ENCODE measurements around the gene DOCK9.

Gene DOCK9

DNA sequence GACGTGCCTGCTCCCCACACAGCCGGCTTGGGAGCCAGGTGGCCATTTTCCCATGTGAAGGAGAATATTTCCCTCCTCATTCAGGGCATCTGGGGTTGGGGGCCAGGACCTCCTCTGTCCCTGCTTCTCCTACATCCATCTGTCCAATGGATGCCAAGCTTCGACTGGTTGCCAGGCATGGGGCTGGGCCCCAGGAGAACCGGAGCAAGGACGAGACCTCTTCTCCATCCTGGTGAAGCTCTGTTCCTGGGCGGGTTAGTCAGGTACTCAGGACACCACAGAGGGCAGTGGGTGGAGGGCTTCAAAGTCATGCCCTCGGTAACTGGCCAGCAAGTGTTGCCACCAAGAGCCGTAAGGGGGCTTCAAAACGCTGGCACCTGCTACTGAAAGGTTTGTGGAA, 203.1 kb downstream of the DOCK9 start:
- Histone ChIP-seq H3K4me1 (ENCODE audit: control insufficient read depth, insufficient read depth, low read depth, low read length) (peaks cover 22% of the 10 kb centered on the region), H2BK5ac (ENCODE audit: low read depth, low read length, poor library complexity, severe bottlenecking) (no peak overlapping the region), H2BK15ac (ENCODE audit: low read depth, poor library complexity, severe bottlenecking) (no peak overlapping the region), H2AK5ac (ENCODE audit: low read length, severe bottlenecking) (peak overlapping the region; percentile 20), H3K18ac (ENCODE audit: low read depth in 1 of 2, low read length in 2 of 2) (no peak overlapping the region), H2BK12ac (ENCODE audit: low read length in 2 of 2) (no peak overlapping the region), H3K9me3 (ENCODE audit: control insufficient read depth, low read length) (no peaks in the 10 kb centered on the region), H3K23ac (ENCODE audit: low read length in 2 of 2) (no peak overlapping the region), H4K8ac (ENCODE audit: low read length) (no peak overlapping the region), H2BK120ac (ENCODE audit: low read depth, low read length) (no peak overlapping the region), H3K27me3 (ENCODE audit: control insufficient read depth in 1 of 2, insufficient read depth in 1 of 2, low read length in 2 of 2) (peaks cover 0 to 20% of the 10 kb centered on the region in 2 experiments), H3K4me3 (ENCODE audit: insufficient read depth in 1 of 2, low read depth in 1 of 2, low read length in 2 of 2) (no peak overlapping the region), H3K9ac (ENCODE audit: low read length) (no peak overlapping the region), H3K4me2 (ENCODE audit: low read length, poor library complexity, severe bottlenecking) (no peak overlapping the region), H2AFZ (ENCODE audit: low read depth, low read length) (no peak overlapping the region), H3K4ac (ENCODE audit: low read depth in 1 of 2, low read length in 2 of 2) (no peak overlapping the region), H4K91ac (ENCODE audit: low read length) (no peak overlapping the region), H3K79me1 (replicated peaks; ENCODE audit: low read length, poor library complexity, severe bottlenecking) (no peaks in the 10 kb centered on the region), H3K36me3 (ENCODE audit: control insufficient read depth in 1 of 2, insufficient read depth in 2 of 2, low read depth in 1 of 2, low read length in 2 of 2) (peaks cover 0 to 3% of the 10 kb centered on the region in 2 experiments), H3K27ac (ENCODE audit: low read length, poor library complexity, severe bottlenecking) (no peak overlapping the region), H3K14ac (ENCODE audit: low read length in 2 of 2) (no peak overlapping the region)
- 97% methylated on average over 8 of the region's 9 CpGs for WGBS
- no peak for DNase-seq

DNA sequence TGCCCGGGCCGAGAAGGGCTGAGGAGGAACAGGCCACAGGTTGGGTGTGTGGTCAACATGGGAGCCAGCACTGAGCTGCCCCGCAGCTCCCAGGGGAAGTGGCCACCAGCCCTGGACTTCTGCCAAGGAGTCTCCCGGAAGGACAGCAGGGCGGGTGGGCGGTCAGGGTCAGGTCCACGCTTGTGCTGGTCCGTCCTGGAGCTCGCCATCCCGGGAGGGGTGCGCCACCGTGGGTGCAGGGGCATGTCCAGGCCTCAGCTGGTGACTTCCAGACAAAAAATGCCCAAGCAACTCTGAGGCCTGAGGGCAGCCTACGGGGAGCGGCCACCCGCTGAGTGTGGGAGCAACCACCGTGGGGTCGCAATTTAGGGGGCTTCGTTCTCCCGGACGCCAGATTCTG, 203.9 kb downstream of the DOCK9 start:
- no peak overlapping the region for H3K14ac ChIP-seq (ENCODE audit: low read length in 2 of 2)
- H3K4ac ChIP-seq (ENCODE audit: low read depth in 1 of 2, low read length in 2 of 2) = no peak overlapping the region
- H3K23ac ChIP-seq (ENCODE audit: low read length in 2 of 2) = no peak overlapping the region
- no peak overlapping the region for H4K8ac ChIP-seq (ENCODE audit: low read length)
- H3K79me1 ChIP-seq (replicated peaks; ENCODE audit: low read length, poor library complexity, severe bottlenecking) = no peaks in the 10 kb centered on the region
- H3K4me1 ChIP-seq (ENCODE audit: control insufficient read depth, insufficient read depth, low read depth, low read length) = peaks cover 22% of the 10 kb centered on the region
- no peak overlapping the region for H3K9ac ChIP-seq (ENCODE audit: low read length)
- H2BK120ac ChIP-seq (ENCODE audit: low read depth, low read length) = no peak overlapping the region
- no peak overlapping the region for H3K4me2 ChIP-seq (ENCODE audit: low read length, poor library complexity, severe bottlenecking)
- H4K91ac ChIP-seq (ENCODE audit: low read length) = no peak overlapping the region
- H3K27ac ChIP-seq (ENCODE audit: low read length, poor library complexity, severe bottlenecking) = no peak overlapping the region
- DNase-seq = no peak
- H2AK5ac ChIP-seq (ENCODE audit: low read length, severe bottlenecking) = no peak overlapping the region
- H3K9me3 ChIP-seq (ENCODE audit: control insufficient read depth, low read length) = no peaks in the 10 kb centered on the region
- H3K36me3 ChIP-seq (ENCODE audit: control insufficient read depth in 1 of 2, insufficient read depth in 2 of 2, low read depth in 1 of 2, low read length in 2 of 2) = peaks cover 0 to 3% of the 10 kb centered on the region in 2 experiments
- H2AFZ ChIP-seq (ENCODE audit: low read depth, low read length) = no peak overlapping the region
- no peak overlapping the region for H3K4me3 ChIP-seq (ENCODE audit: insufficient read depth in 1 of 2, low read depth in 1 of 2, low read length in 2 of 2)
- H2BK12ac ChIP-seq (ENCODE audit: low read length in 2 of 2) = no peak overlapping the region
- H3K18ac ChIP-seq (ENCODE audit: low read depth in 1 of 2, low read length in 2 of 2) = no peak overlapping the region
- H2BK5ac ChIP-seq (ENCODE audit: low read depth, low read length, poor library complexity, severe bottlenecking) = no peak overlapping the region
- WGBS = 96% methylated on average over 20 of the region's 20 CpGs
- no peak overlapping the region for H2BK15ac ChIP-seq (ENCODE audit: low read depth, poor library complexity, severe bottlenecking)
- peaks cover 0 to 18% of the 10 kb centered on the region in 2 experiments for H3K27me3 ChIP-seq (ENCODE audit: control insufficient read depth in 1 of 2, insufficient read depth in 1 of 2, low read length in 2 of 2)

DNA sequence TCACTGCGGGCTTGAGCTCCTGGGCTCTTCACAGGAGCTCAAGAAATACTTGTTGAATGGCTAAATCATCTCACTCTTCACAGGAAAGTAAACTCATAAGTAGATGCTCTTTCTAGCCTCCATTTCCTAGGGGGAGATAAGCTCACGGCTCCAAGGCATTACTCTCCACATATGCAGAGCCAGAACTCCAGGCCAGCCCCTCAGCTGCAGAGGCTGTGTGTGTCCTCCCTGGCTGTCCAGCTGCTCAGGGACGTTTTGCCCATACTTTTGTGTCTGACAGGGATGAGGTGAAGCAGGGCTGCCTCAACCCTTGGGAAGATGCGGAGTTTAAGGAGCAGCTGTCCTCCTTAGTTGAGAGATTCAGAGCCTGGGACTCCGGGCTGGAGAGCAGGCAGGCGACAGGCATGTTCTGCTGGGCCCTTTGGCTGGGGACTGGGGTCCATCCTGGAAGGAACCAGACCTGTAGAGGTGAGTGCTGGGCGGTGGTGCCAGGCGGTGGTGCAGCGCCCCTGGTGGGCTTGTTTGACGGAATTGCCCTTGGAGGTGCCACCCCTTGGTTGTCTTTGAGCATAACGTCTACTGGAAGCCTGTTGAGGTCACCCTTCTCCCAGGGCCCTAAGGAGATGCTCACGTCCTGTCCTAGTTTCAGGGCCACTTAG, 204.9 kb downstream of the DOCK9 start:
- WGBS = 67% methylated on average over 12 of the region's 12 CpGs
- no peak overlapping the region for H3K14ac ChIP-seq (ENCODE audit: low read length in 2 of 2)
- DNase-seq = no peak

DNA sequence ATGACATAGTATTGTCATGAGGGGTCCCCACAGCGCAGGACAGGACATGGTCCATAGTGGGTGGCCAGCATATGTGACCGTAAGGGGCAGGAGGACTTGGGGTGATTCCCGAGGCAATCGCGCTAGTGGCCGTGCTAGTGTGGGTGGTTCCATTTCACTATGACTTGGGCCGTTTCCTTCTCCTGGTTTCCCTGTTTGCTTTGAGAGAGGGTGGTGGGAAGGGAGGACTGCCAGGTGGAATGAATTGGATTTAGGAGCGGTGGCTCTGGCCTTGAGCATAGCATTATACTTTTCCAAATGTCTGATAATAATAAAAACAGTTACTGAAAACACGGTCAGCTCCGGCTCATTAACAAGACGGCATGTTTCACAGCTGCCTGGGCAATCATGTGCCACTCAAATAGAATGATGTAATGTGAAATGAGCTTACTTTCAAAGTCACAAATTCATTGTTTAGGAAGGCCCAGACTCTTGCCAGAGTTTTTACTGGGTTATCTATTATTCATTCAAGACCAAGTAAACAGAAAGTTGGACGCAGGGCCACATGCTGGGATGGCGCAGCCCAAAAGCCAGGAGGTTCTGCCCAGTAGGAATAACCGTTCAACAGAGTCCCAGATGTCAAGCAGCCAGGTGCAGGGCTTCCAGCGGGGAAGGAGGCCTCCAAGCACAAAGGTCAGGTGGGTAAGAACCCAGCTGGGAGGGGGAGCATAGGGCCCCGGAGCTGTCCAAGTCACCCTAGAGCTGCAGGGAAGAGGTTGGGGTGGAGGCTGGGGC, 205.8 kb downstream of the DOCK9 start:
- no peak overlapping the region for H2BK15ac ChIP-seq (ENCODE audit: low read depth, poor library complexity, severe bottlenecking)
- no peaks in the 10 kb centered on the region for H3K9me3 ChIP-seq (ENCODE audit: control insufficient read depth, low read length)
- no peak overlapping the region for H4K91ac ChIP-seq (ENCODE audit: low read length)
- H3K27me3 ChIP-seq (ENCODE audit: control insufficient read depth in 1 of 2, insufficient read depth in 1 of 2, low read length in 2 of 2) = peaks cover 0 to 26% of the 10 kb centered on the region in 2 experiments
- H3K4me3 ChIP-seq (ENCODE audit: insufficient read depth in 1 of 2, low read depth in 1 of 2, low read length in 2 of 2) = no peak overlapping the region
- no peak overlapping the region for H3K23ac ChIP-seq (ENCODE audit: low read length in 2 of 2)
- H3K18ac ChIP-seq (ENCODE audit: low read depth in 1 of 2, low read length in 2 of 2) = no peak overlapping the region
- H3K27ac ChIP-seq (ENCODE audit: low read length, poor library complexity, severe bottlenecking) = peak overlapping the region; percentile 38
- no peaks in the 10 kb centered on the region for H3K79me1 ChIP-seq (replicated peaks; ENCODE audit: low read length, poor library complexity, severe bottlenecking)
- H3K36me3 ChIP-seq (ENCODE audit: control insufficient read depth in 1 of 2, insufficient read depth in 2 of 2, low read depth in 1 of 2, low read length in 2 of 2) = peaks cover 0 to 3% of the 10 kb centered on the region in 2 experiments
- no peak overlapping the region for H4K8ac ChIP-seq (ENCODE audit: low read length)
- no peak overlapping the region for H2BK5ac ChIP-seq (ENCODE audit: low read depth, low read length, poor library complexity, severe bottlenecking)
- no peak overlapping the region for H2BK120ac ChIP-seq (ENCODE audit: low read depth, low read length)
- 95% methylated on average over 15 of the region's 16 CpGs for WGBS
- no peak overlapping the region for H2AK5ac ChIP-seq (ENCODE audit: low read length, severe bottlenecking)
- H3K4me2 ChIP-seq (ENCODE audit: low read length, poor library complexity, severe bottlenecking) = no peak overlapping the region
- H3K9ac ChIP-seq (ENCODE audit: low read length) = no peak overlapping the region
- no peak overlapping the region for H2BK12ac ChIP-seq (ENCODE audit: low read length in 2 of 2)
- DNase-seq = no peak
- no peak overlapping the region for H3K4ac ChIP-seq (ENCODE audit: low read depth in 1 of 2, low read length in 2 of 2)
- H3K4me1 ChIP-seq (ENCODE audit: control insufficient read depth, insufficient read depth, low read depth, low read length) = peaks cover 22% of the 10 kb centered on the region
- H3K14ac ChIP-seq (ENCODE audit: low read length in 2 of 2) = no peak overlapping the region
- H2AFZ ChIP-seq (ENCODE audit: low read depth, low read length) = no peak overlapping the region

More for the DNA sequence above, 204.9 kb downstream of the DOCK9 start:
- H3K18ac ChIP-seq (ENCODE audit: low read depth in 1 of 2, low read length in 2 of 2) = no peak overlapping the region
- H2BK15ac ChIP-seq (ENCODE audit: low read depth, poor library complexity, severe bottlenecking) = no peak overlapping the region
- H4K8ac ChIP-seq (ENCODE audit: low read length) = no peak overlapping the region
- peaks cover 0 to 3% of the 10 kb centered on the region in 2 experiments for H3K36me3 ChIP-seq (ENCODE audit: control insufficient read depth in 1 of 2, insufficient read depth in 2 of 2, low read depth in 1 of 2, low read length in 2 of 2)
- no peaks in the 10 kb centered on the region for H3K9me3 ChIP-seq (ENCODE audit: control insufficient read depth, low read length)
- H3K4me1 ChIP-seq (ENCODE audit: control insufficient read depth, insufficient read depth, low read depth, low read length) = peaks cover 22% of the 10 kb centered on the region
- peak overlapping the region; percentile 83 for H2AK5ac ChIP-seq (ENCODE audit: low read length, severe bottlenecking)
- no peak overlapping the region for H3K9ac ChIP-seq (ENCODE audit: low read length)
- H2BK5ac ChIP-seq (ENCODE audit: low read depth, low read length, poor library complexity, severe bottlenecking) = no peak overlapping the region
- H2BK120ac ChIP-seq (ENCODE audit: low read depth, low read length) = no peak overlapping the region
- H2AFZ ChIP-seq (ENCODE audit: low read depth, low read length) = no peak overlapping the region
- no peak overlapping the region for H3K4ac ChIP-seq (ENCODE audit: low read depth in 1 of 2, low read length in 2 of 2)
- H3K27ac ChIP-seq (ENCODE audit: low read length, poor library complexity, severe bottlenecking) = no peak overlapping the region
- H3K4me3 ChIP-seq (ENCODE audit: insufficient read depth in 1 of 2, low read depth in 1 of 2, low read length in 2 of 2) = no peak overlapping the region
- peaks cover 0 to 17% of the 10 kb centered on the region in 2 experiments for H3K27me3 ChIP-seq (ENCODE audit: control insufficient read depth in 1 of 2, insufficient read depth in 1 of 2, low read length in 2 of 2)
- H4K91ac ChIP-seq (ENCODE audit: low read length) = no peak overlapping the region
- no peak overlapping the region for H3K4me2 ChIP-seq (ENCODE audit: low read length, poor library complexity, severe bottlenecking)
- H3K79me1 ChIP-seq (replicated peaks; ENCODE audit: low read length, poor library complexity, severe bottlenecking) = no peaks in the 10 kb centered on the region
- no peak overlapping the region for H2BK12ac ChIP-seq (ENCODE audit: low read length in 2 of 2)
- H3K23ac ChIP-seq (ENCODE audit: low read length in 2 of 2) = no peak overlapping the region

Data from mesenchymal stem cell (in vitro differentiated cells and primary cell).